NT2/D1 (cell line): Measurements from ENCODE around the gene CFAP74.

ENCODE experiments used
- SUZ12 ChIP-seq: IDR thresholded peaks from 2 replicates; pipeline ENCODE4 v1.6.1; 2011; ENCODE audit not compliant: insufficient read length, insufficient read depth; ENCODE audit errors: extremely low read depth
- YY1 ChIP-seq: IDR thresholded peaks from 2 replicates; pipeline ENCODE4 v1.6.1; 2011; ENCODE audit not compliant: insufficient read length, insufficient read depth

- no peak for TF ChIP-seq YY1
- no peak for TF ChIP-seq SUZ12
Measured at GRCh38 chr1:1873186-1873585, 130.4 kb downstream of the CFAP74 start.
